Limb (tissue), 2 donors: ENCODE data around the gene TMEM59L.
A peak's percentile ranks its signal among the peaks of the same experiment; 100 is the strongest.
"Not testable (repeated sequence)": the region's sequence is repeated elsewhere in the genome, so short reads cannot be mapped to it uniquely, and the experiment has no call there.

Experiments used
- DNase-seq, 2 donors: peaks; one replicate each; pipeline ENCODE4 v3.0.0-alpha.2; 2016; ENCODE audit errors: extremely low spot score in 2 of 2

Gene TMEM59L

DNA sequence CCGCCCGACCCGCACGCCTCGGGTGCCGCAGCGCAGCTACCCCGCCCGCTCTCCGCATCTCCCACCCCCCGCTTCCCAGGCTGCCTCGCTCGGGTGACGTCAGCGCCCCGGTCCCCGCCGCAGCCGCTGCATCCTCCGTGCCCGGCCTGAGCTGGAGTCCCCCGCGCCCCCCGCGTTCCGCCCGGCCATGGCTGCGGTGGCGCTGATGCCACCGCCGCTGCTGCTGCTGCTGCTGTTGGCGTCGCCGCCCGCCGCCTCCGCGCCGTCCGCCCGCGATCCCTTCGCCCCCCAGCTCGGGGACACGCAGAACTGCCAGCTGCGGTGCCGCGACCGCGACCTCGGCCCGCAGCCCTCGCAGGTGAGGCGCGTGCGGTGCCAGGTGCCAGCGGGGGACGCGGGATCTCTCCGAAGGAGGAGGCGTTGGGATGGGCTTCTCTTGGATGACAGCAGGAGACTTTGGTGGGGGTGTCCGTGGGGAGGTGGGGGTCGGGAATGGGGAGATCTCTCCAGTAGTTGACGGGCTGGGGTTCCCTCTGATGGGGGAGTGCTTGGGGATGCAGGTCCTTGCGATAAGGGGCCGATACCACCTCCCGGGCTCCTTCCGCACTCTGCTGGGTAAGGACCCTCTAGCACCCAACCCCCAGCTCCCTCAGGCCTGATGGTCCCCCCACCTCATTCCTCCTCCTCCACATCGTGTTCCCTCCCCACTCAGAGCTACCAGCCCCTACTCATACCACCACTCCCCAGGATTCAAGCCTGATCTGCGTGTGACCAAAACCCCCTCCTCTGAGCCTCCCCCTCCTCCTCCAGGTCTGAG is at the start of gene TMEM59L:
TSS of gene TMEM59L (plus strand) at position 99 of the 817 bp plus-strand sequence. CDS start at position 188, 89 bp downstream.
- peak in 1 of 2 donors; percentile 84 for DNase-seq

DNA sequence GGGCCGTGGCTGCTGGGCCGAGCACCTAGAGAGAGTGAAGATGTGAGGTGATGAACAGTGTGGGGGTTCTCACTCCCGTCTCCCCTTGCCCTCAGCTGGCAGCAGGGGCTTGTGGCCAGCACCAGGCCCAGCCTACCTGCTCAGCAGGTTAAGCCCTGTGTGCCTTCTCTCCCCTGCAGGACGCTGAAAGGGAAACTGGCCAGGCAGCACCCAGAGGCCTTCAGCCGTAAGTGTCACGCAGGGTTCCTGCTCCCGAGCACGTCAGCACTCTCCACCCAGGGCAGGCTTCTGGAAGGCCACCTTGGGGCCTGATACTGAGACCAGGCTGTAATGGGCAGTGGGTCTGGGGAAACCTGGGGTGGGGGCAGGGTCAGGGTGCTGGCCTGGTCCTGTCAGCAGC is 45.7 kb upstream of the TMEM59L start:
- no peak for DNase-seq

DNA sequence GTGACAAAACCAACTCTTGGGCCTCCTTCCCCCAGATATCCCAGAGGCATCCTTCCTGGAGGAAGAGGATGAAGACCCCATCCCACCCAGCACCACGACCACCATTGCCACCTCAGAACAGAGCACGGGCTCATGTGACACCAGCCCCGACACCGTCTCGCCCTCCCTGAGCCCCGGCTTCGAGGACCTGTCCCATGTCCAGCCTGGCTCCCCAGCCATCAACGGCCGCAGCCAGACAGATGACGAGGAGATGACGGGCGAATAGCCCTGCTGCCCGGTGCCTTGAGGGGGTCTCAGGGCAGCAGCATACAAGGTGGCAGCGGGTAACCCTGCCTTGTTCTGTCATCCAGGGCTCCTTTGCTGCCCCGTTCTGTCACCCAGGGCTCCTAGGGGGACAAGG is 44.3 kb upstream of the TMEM59L start:
- no peak for DNase-seq

DNA sequence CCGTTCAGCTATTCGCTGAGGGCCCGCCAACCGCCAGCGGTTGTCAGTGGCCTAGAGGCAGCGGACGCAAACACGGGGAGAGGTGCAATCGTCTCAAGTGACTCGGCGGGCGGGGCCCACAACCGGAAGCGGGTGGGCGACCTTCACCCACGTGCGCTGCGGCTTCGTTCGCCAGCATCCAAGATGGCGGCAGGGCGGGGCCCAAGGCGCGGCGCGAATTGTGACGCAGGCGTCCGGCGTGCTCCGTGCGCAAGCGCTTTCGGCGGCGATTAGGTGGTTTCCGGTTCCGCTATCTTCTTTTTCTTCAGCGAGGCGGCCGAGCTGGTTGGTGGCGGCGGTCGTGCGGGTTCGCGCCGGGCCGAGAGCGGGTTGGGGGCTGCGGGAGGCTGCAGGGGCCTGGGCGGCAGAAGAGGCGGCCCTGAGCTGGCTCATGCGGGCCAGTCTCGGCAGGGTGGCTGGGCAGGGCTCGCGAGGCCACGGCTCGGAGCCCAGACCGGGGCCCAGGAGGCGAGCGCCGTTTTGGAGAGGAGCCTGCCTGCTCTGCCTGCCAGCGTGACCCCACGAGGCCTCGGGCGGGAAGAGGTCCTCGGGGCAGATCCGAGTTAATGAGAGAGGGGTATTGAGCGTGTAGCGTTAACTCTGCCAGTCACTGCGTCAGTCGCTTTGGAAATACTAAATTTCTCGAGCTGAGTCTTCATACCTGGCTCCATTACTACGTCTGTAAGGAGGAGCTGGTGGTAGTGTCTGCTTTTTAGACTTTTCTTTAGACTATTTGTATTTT is 40.9 kb upstream of the TMEM59L start, which contains the start of gene UBA52:
TSS of gene UBA52 (plus strand) at position 294 of the 781 bp plus-strand sequence. CDS start 1,444 bp downstream, outside the sequence.
- peak; percentile 96 to 99 for DNase-seq

DNA sequence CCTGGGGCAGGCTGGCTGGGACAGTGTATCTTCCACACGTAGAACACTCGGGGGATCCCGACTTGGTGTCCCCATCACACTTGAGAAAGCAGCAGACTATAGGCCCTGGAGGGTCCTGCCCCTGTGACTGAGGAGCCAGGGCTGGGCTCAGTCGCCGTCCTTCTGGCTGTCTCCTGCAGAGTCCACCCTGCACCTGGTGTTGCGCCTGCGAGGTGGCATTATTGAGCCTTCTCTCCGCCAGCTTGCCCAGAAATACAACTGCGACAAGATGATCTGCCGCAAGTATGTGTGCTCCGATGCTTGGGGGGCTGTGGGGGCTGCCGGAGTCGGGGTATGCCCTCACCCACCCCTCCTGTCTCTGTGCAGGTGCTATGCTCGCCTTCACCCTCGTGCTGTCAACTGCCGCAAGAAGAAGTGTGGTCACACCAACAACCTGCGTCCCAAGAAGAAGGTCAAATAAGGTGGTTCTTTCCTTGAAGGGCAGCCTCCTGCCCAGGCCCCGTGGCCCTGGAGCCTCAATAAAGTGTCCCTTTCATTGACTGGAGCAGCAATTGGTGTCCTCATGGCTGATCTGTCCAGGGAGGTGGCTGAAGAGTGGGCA is 37.9 kb upstream of the TMEM59L start:
- no peak for DNase-seq

DNA sequence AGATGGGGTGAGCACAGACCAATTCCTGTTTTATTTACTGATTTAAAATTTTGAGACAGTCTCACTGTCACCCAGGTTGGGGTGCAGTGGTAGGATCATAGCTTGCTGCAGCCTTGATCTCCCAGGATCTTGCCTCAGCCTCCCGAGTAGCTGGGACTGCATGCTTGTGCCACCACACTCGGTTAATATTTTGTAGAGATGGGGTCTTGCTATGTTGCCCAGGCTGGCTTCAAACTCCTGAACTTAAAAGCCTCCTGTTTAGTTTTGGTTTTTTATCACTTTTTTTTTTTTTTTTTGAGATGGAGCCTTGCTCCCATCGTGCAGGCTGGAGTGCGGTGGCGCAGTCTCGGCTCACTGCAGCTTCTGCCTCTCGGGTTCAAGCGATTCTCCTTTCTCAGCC is 36.3 kb upstream of the TMEM59L start:
- DNase-seq = no peak

DNA sequence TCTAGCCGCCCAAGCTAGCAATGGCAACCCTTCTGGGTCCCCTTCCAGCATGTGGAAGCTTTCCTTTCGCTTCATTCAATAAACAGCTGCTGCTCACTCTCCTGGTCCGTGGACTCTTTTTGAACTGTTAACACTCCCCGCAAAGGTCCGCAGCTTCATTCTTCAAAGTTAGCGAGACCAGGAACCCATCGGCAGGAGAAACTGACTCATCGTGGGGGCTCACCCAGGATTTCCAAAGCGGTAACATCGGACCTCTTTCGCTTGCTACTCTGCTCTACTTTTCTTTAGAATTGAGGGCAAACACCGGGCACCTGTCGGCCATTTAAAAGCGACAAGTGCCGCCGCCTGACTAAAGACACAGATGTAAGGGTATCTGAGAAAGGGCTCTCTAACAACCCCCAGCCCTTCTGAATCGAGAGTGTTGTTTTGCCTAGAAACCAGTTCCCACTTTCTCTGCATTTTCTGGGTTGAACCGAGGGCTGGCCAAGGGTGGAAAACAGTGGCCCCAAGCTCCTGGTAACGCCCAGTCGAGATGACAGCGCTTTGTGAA is 35.2 kb upstream of the TMEM59L start:
- DNase-seq = no peak

DNA sequence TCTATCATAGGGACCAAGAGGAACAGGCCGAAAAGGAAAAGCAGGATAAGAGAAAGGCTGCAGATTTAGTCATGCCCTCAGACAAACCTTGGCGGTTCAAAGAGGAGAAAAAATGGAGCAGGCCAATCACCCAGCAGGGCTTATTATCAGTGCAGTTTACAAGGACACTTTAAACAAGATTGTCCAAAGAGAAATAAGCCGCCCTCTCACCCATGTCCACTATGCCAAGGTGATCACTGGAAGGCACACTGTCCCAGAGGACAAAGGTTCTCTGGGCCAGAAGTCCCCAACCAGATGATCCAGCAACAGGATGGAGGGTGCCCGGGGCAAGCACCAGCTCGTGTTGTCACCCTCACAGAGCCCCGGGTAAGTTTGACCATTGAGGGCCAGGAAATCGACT is 32.4 kb upstream of the TMEM59L start:
- DNase-seq = no peak

DNA sequence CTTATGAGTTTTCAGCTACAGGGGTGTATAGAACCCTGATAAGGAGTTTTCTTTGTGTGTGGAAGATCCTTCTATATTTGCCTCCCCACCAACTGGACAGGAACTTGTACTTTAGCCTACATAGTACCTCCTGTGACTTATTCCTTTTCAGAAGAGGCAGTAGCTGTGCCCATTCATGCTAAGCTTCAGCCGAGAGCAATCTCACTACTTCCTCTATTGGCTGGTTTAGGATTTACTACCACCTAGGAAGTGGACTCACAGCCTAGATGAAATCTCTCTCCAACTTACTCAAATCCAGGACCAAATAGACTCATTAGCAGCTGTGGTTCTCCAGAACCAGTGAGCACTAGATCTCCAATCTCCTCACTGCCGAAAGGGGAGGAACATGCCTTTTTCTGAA is 26.4 kb upstream of the TMEM59L start:
- no peak for DNase-seq

DNA sequence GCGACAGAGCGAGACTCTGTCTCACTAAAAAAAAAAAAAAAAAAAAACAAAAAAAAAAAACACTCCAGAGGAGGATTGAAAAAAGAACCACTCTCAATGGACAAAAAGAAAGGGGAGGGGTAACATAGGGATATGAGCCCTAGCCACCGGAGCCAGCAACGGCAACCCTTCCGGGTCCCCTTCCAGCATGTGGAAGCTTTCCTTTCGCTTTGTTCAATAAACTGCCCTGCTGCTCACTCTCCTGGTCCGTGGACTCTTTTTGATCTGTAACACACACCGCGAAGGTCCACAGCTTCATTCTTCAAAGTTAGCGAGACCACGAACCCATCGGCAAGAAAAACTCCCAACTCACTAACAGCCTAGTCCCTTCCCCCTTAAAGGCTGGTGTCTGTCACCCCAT is 25.1 kb upstream of the TMEM59L start:
- no peak for DNase-seq

DNA sequence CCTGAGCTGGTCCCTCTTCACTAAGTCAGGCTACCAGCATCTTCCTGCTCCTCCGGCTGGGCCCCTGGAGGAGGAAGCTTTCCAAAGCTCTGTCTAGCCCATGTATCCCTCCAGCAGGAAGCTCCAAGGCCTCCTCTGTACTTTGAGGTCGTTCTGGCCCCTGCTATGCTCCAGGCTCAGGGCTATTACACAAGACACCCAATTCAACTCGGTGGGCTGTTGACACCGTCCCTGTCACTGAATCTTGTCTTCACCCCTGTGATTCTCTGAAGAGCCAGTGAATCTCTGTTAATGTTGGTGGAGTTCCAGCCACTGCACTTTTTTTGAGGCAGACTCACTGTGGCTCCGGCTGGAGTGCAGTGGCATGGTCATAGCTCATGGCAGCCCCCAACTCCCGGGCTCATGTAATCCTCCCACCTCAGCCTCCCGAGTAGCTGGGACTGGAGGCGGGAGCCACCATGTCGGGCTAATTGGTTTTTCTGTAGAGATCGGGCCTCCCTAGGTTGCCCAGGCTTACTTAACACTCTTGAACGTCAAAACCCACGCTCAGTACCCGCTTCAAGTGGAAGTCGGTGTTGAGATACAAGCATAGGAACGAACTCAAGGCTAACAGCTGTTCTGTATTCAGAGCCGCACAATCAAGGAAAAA is 24.6 kb upstream of the TMEM59L start:
- DNase-seq = no peak

DNA sequence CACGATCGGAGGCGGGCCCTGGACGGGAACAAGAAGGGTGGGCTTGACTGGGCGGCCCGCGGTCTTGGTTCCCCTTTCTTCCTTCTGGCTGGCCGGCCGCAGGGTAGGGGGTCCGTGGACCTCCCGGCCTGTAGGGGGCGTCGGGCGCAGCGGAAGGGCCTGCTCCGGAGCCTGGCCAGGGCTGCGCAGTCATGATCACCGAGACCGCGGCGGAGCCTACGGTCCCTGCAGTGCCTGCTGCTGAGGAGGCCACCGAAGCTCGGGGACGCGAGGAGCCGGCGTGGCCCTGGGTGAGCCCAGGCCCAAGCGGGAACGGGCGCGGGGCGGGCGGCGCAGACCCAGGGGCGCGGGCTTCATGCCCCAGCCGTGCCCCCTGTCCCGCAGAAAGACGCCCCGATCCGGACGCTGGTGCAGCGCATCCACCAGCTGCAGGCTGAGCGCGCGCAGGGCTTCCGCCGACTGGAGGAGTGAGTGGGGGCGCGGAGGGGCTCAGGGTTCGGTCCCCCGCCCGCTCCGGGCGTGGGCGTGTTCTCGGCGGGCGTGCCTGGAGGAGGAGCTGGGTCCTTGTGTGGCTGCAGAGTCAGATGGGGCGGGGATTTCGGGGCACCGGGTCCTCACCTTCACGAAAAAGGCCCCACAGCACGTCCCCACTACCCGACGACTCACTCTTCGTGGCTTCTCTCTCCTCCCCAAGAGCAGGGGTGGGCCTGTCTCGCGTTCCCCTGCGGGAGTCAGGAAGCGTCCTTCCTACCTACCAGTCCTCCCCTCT is 23.9 kb upstream of the TMEM59L start, which contains the start of gene REX1BD:
TSS of gene REX1BD (plus strand) at position 188 of the 769 bp plus-strand sequence. CDS start at position 192, 4 bp downstream.
- peak; percentile 87 to 92 for DNase-seq

DNA sequence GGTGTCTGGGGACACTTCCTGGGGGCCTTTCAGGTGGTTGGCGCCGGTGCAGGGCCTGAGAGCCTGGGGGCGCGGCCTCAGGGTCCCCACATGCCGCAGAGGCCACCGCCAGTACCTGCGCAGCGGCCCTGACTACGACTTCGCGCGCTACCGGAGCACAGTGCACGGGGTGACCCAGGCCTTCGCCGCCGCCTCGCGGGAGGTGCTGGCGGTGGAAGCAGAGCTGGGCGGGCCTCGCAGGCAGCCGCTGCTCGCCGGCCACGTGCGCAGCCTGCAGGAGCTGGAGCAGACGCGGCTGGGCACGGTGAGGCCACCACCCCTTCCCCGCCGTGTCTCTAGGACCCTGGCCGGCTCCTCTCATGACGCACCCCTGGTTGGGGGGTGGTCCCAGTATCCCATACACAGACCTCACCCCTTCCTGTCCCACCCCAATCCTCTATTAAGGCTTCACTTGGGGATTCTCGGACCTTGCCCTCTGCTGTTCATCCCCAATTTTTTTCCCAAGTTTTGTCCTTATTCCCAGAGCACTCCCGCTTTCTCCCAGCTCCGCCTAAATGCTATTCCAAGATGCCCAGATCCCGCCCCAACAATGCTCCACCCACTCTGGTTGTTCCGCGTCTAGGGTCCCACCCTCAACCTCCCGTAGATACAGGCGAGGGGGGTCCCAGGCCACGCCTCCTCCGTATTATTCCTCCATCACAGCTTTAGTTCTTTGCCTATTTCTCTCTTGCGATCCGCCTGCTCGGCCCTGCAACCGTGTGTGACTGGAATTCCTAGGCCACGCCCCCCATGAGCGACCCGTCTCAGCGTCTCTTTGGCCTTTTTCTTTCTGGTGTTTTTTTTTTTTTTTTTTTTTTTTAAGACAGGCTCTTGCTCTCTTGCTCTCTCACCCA is 23.0 kb upstream of the TMEM59L start:
- peak; percentile 76 to 78 for DNase-seq

DNA sequence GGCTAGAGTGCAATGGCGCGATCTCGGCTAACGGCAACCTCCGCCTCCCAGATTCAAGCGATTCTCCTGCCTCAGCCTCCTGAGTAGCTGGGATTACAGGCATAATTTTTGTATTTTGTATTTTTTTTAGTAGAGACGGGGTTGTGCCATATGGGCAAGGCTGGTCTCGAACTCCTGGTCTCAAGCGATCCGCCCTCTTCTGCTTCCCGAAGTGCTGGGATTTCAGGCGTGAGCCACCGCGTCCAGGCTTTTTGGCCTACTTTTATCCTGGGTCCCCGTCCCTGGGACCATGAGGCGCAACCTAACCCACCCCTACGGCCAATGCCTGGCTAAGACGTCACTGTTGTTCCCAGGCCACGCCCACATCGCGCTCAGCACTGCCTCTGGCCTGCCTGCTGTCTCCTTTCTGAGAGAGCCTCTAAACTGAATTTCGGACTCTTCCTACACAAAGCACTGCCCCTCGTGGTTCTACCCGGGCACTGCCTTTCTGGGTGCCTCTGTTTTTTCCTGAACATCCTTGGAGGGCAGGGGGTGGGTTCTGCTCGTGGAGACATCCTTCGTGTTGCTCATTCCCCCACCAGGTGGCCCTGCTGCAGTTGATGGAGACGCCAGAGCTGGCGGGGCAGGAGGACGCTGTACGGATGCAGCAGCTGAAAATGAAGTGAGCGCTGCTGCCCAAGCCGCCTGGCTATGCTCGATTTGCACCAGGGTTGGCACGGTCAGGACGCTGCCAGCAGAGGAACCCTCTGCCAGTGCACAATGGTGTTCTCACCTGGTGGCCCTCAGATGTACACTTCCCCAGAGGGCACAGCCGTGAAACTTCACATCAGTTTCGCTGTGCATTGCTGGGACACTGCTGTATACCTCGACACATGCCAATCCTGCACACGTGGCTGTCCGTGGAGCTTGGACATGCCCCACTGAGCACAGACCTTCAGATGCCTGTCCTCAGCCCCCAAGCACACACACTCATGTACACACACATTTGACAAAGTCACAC is 22.1 kb upstream of the TMEM59L start:
- DNase-seq = peak; percentile 88 to 92

DNA sequence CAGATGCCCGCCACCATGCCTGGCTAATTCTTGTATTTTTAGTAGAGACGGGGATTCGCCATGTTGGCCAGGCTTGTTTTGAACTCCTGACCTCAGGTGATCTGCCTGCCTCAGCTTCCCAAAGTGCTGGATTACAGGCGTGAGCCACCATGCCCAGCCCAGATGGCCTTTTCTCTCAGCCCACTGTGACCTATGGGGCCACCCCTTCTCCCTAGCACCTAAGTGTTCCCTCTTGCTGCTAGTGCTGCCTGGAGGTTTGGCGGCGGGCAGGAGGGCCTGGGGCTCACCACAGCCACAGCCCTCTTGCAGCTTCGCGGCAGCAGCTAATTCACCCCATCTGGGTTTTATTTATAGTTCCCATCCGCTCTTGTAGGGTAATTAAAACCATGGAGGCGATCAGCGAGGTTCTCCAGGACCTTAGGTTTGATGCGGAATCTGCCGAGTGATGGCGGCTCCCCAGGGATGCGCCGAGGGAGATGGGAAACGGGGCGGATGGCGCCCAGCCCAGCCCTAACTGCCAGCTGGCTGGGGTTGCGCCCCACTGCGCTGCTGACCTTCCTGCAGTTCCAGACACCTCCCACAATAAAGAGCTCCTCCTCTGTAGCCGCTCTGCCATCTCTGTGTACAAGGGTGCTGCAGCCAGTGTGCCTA is 20.8 kb upstream of the TMEM59L start:
- no peak for DNase-seq

DNA sequence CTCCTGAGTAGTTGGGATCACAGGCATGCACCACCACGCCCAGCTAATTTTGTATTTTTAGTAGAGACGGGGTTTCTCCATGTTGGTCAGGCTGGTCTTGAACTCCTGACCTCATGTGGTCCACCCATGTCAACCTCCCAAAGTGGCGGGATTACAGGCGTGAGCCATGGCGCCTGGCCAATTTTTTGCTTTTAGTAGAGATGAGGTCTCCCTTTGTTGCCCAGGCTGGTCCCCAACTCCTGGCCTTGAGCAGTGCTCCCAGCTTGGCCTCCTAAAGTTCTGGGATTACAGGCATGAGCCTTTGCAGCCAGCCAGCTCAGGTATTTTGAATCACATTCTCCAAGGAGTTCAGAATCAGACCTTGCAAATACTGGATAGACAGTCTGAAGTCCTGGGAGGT is 19.9 kb upstream of the TMEM59L start:
- DNase-seq = not testable (repeated sequence)

DNA sequence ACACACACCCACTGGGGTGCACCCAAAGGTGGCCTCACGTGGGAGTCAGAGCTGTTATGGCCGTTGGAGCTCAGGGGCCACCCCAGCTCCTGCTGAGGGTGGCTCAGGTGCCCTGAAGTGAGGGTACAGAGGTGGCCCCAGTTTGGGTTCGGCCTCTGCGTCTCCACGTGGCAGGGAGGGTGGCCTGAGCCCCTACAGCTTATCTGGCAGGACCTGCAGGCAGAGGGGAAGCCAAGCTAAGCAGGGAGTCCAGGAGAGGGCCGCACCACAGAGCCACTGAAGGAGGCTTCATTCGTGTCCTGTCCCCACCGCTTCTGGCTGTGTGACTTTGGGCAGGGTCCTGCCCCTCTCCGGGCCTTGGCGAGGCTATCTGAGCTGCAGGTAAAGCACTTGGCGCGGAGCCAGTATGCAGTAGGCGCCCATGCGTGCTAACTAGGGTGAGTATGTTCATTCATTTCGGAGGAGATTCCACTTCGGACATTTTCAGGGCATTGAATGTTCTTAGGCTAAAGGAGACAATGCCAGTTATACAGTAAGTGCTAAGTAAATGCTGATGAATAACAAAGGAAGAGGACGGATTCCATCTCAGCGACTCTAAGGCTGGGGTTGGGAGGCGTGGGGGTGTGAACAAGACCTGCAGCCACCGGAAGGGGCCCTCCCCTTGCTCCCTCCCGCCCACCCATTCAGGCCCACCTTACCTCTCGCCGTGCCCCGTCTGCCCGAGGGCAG is 19.1 kb upstream of the TMEM59L start:
- DNase-seq = no peak
